IMR-90 (cell line): ENCODE measurements around the gene OR9A4. TPM values are rescaled to one million over a fixed set of nuclear protein-coding genes. Genes with fewer than 3 reads are reported as not detected.

Experiments used
- ATAC-seq: fragments of 200-7000 bp; cut with Tn5 transposase; 2 replicates; pipeline ENCODE4 v1.9.1; 2020; ENCODE audit warnings: low read depth, mild to moderate bottlenecking, moderate library complexity
- BruUV-seq: library from RNA; stranded (reverse); fragments of 400-500 nt; replicated peaks from 2 replicates; lab custom pipeline; 2021; lab: Mats Ljungman, UMichigan
- CTCF ChIA-PET: fragments of 300-600 bp; formaldehyde crosslinking; extraction: SDS; loops from one replicate; lab custom pipeline; 2021; ENCODE audit warnings: antibody characterized with exemption; lab: Yijun Ruan, JAX
- POLR2A ChIA-PET: fragments of 300-600 bp; sonication (Branson Sonifier 250); formaldehyde crosslinking; loops from one replicate; lab custom pipeline; 2022; ENCODE audit warnings: antibody characterized with exemption; ENCODE audit not compliant: unreplicated experiment; lab: Charles Lee
- DNase-seq: peaks from one replicate; pipeline ENCODE4 v3.0.0; 2013
- H2AFZ ChIP-seq: replicated peaks from 2 replicates; pipeline ENCODE3; 2013; ENCODE audit warnings: low read length, mild to moderate bottlenecking; ENCODE audit not compliant: poor library complexity
- H2AK5ac ChIP-seq: 2 replicates; pipeline ENCODE4 v1.6.1; 2013; ENCODE audit warnings: low read depth, low read length, inconsistent platforms
- H2AK9ac ChIP-seq: replicated peaks from 2 replicates; pipeline ENCODE3; 2013; ENCODE audit warnings: mild to moderate bottlenecking, low read depth, low read length, moderate library complexity; ENCODE audit not compliant: poor library complexity
- H2BK120ac ChIP-seq: 2 replicates; pipeline ENCODE4 v1.6.1; 2013; ENCODE audit warnings: low read depth, low read length, inconsistent platforms
- H2BK15ac ChIP-seq: 3 replicates; pipeline ENCODE4 v1.6.1; 2013; ENCODE audit warnings: low read depth, low read length, inconsistent platforms
- H2BK20ac ChIP-seq: 2 replicates; pipeline ENCODE4 v1.6.1; 2013; ENCODE audit warnings: low read depth, mild to moderate bottlenecking, inconsistent platforms, low read length, moderate library complexity
- H2BK5ac ChIP-seq: 2 replicates; pipeline ENCODE4 v1.6.1; 2013; ENCODE audit warnings: mild to moderate bottlenecking, low read depth, low read length, inconsistent platforms; ENCODE audit not compliant: poor library complexity, severe bottlenecking
- H3K14ac ChIP-seq: replicated peaks from 2 replicates; pipeline ENCODE4 v1.6.1; 2013; ENCODE audit warnings: low read depth, low read length, inconsistent platforms
- H3K18ac ChIP-seq: 2 replicates; pipeline ENCODE4 v1.6.1; 2013; ENCODE audit warnings: low read depth, low read length, control low read depth
- H3K23ac ChIP-seq: 2 replicates; pipeline ENCODE4 v1.6.1; 2013; ENCODE audit warnings: low read depth, low read length, inconsistent platforms
- H3K27ac ChIP-seq: 2 replicates; pipeline ENCODE4 v1.5.1; 2013; ENCODE audit warnings: mild to moderate bottlenecking, control low read depth, low read length; ENCODE audit not compliant: insufficient read depth
- H3K27me3 ChIP-seq: 2 replicates; pipeline ENCODE4 v1.6.1; 2013; ENCODE audit warnings: low read length; ENCODE audit not compliant: control insufficient read depth, insufficient read depth
- H3K36me3 ChIP-seq: 2 replicates; pipeline ENCODE4 v1.6.1; 2013; ENCODE audit warnings: low read length, mixed read lengths; ENCODE audit not compliant: control insufficient read depth, insufficient read depth
- H3K4ac ChIP-seq: 2 replicates; pipeline ENCODE4 v1.6.1; 2013; ENCODE audit warnings: low read depth, low read length, inconsistent platforms
- H3K4me1 ChIP-seq: 2 replicates; pipeline ENCODE4 v1.6.1; 2013; ENCODE audit warnings: low read length, mixed read lengths; ENCODE audit not compliant: control insufficient read depth, insufficient read depth
- H3K4me2 ChIP-seq: 2 replicates; pipeline ENCODE4 v1.6.1; 2013; ENCODE audit warnings: low read depth, mild to moderate bottlenecking, control low read depth, low read length, moderate library complexity
- H3K4me3 ChIP-seq: 2 replicates; pipeline ENCODE4 v1.5.1; 2013; ENCODE audit warnings: low read depth, mild to moderate bottlenecking, control low read depth, low read length, moderate library complexity; ENCODE audit not compliant: insufficient read depth
- H3K56ac ChIP-seq: 2 replicates; pipeline ENCODE4 v1.6.1; 2013; ENCODE audit warnings: low read length, inconsistent platforms; ENCODE audit not compliant: insufficient read depth; ENCODE audit errors: extremely low read depth
- H3K79me1 ChIP-seq, 2 experiments: 2 replicates each; pipeline ENCODE4 v1.6.1; 2013; ENCODE audit warnings: low read length in 2 of 2, inconsistent platforms in 1 of 2, low read depth in 1 of 2
- H3K9ac ChIP-seq: 2 replicates; pipeline ENCODE4 v1.6.1; 2013; ENCODE audit warnings: low read depth, low read length, control low read depth
- H3K9me1 ChIP-seq: 2 replicates; pipeline ENCODE4 v1.6.1; 2013; ENCODE audit warnings: low read length, inconsistent platforms; ENCODE audit not compliant: insufficient read depth
- H3K9me3 ChIP-seq: 2 replicates; pipeline ENCODE4 v1.6.1; 2013; ENCODE audit warnings: low read length; ENCODE audit not compliant: control insufficient read depth, insufficient read depth
- H4K20me1 ChIP-seq: 2 replicates; pipeline ENCODE4 v1.6.1; 2013; ENCODE audit warnings: low read length, inconsistent platforms; ENCODE audit not compliant: insufficient read depth
- H4K5ac ChIP-seq: 2 replicates; pipeline ENCODE4 v1.6.1; 2013; ENCODE audit warnings: mild to moderate bottlenecking, low read depth, low read length, control low read depth
- H4K8ac ChIP-seq, 2 experiments: 2 replicates each; pipeline ENCODE4 v1.6.1; 2013; ENCODE audit warnings: low read depth in 2 of 2, low read length in 2 of 2, control low read depth in 1 of 2, inconsistent platforms in 1 of 2
- H4K91ac ChIP-seq: 2 replicates; pipeline ENCODE4 v1.6.1; 2013; ENCODE audit warnings: low read depth, low read length, inconsistent platforms; ENCODE audit not compliant: insufficient read depth
- CTCF ChIP-seq: conservative IDR thresholded peaks from 2 replicates; pipeline ENCODE4 v1.5.1; 2012; ENCODE audit warnings: mild to moderate bottlenecking, low read depth, low read length, improper control_type of control experiment
- FOS ChIP-seq: fragments of 150-350 bp; IDR thresholded peaks from 2 replicates; pipeline ENCODE4 v1.6.1; 2016; ENCODE audit warnings: low read depth, low read length
- MAFK ChIP-seq: IDR thresholded peaks from 2 replicates; pipeline ENCODE4 v1.6.1; 2012; ENCODE audit warnings: low read depth, low read length, improper control_type of control experiment
- MAZ ChIP-seq: IDR thresholded peaks from 2 replicates; pipeline ENCODE4 v1.6.1; 2012; ENCODE audit warnings: low read depth, mild to moderate bottlenecking, low read length, improper control_type of control experiment, moderate library complexity, borderline replicate concordance
- NFE2L2 ChIP-seq: fragments of 150-350 bp; IDR thresholded peaks from 2 replicates; pipeline ENCODE4 v1.6.1; 2016; ENCODE audit warnings: low read depth, mild to moderate bottlenecking, low read length
- POLR2A ChIP-seq: IDR thresholded peaks from 2 replicates; pipeline ENCODE4 v1.6.1; 2012; ENCODE audit warnings: mild to moderate bottlenecking, low read depth, low read length
- RAD21 ChIP-seq: IDR thresholded peaks from 2 replicates; pipeline ENCODE4 v1.6.1; 2012; ENCODE audit warnings: low read length, improper control_type of control experiment
- RFX5 ChIP-seq: IDR thresholded peaks from 2 replicates; pipeline ENCODE4 v1.8.0; 2012; ENCODE audit warnings: low read depth, mild to moderate bottlenecking, low read length, moderate library complexity
- SMC3 ChIP-seq: fragments of 150-350 bp; IDR thresholded peaks from 2 replicates; pipeline ENCODE4 v1.6.1; 2016; ENCODE audit warnings: low read depth, mild to moderate bottlenecking, antibody characterized with exemption, low read length, moderate library complexity
- WGBS, 2 experiments: methylation state at CpG; one replicate each; pipeline versions ENCODE4 v1.1.5 to v1.1.7; 2013; ENCODE audit warnings: missing lambda C conversion rate in 2 of 2; ENCODE audit not compliant: insufficient read length in 1 of 2; ENCODE audit errors: extremely low coverage in 2 of 2; 5-methylcytosine and 5-hydroxymethylcytosine counted together
- dilution Hi-C: fragments of 300-500 bp; cut with HindIII; formaldehyde crosslinking; loops from one replicate; pipeline ENCODE4 v1.14.3; 2018; ENCODE audit warnings: low sequenced_read_pairs; ENCODE audit not compliant: unreplicated experiment
- in situ Hi-C: fragments of 300-500 bp; cut with MboI; formaldehyde crosslinking; loops from 3 replicates; pipeline ENCODE4 v1.14.3; 2019; ENCODE audit warnings: low sequenced_read_pairs, inconsistent platforms, mixed read lengths
- intact Hi-C: fragments of 100-400 bp; cut with micrococcal nuclease; formaldehyde crosslinking; loops from 2 replicates; pipeline ENCODE4 v1.10.0; 2022
- polyA plus RNA-seq, 3 experiments: library from polyadenylated mRNA; depleted of rRNA; stranded (reverse); fragments of >200 nt; gene quantifications; 2 replicates each; pipeline ENCODE4 v1.2.3, GENCODE V29; 2012; ENCODE audit warnings: low replicate concordance in 1 of 3
- total RNA-seq: library from RNA; depleted of rRNA; stranded (reverse); fragments of >200 nt; gene quantifications from 2 replicates; pipeline ENCODE4 v1.2.3, GENCODE V29; 2012
- TF ChIP-seq, protein P1 (sequence below): fragments of 150-350 bp; IDR thresholded peaks from 2 replicates; pipeline ENCODE4 v1.6.1; 2016; ENCODE audit warnings: low read depth, mild to moderate bottlenecking, low read length, moderate library complexity, borderline replicate concordance

Gene OR9A4
- total and polyA plus RNA-seq, 2 of the 4 experiments (the other 2 are of a cell fraction): not detected

DNA sequence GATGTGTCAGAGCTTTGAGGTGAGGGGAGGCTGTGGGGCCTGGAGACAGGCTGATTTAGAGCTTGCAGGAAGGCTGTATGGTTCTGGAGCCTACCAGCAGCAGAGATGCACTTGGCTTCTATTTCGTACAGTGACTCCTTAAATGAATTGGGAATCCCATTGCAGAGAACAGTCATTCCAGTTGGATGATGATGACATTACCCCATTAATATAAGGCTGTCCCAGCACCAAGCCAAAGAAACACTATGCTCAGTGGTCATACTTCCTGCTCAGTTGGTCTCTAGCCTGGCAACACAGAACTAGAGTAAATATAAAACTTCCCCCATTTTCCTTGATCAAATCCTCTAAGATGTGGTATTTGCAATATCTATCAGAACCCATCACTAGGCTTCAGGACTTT, 36.3 kb downstream of the OR9A4 start:
- dilution Hi-C loops: no loop called here

More for the DNA sequence above, 36.3 kb downstream of the OR9A4 start:
- TF ChIP-seq RAD21 (no peak), MAFK (no peak), SMC3 (no peak), POLR2A (no peak), CTCF (no peak), NFE2L2 (no peak), RFX5 (no peak), MAZ (no peak), FOS (no peak)
- TF ChIP-seq, protein P1, sequence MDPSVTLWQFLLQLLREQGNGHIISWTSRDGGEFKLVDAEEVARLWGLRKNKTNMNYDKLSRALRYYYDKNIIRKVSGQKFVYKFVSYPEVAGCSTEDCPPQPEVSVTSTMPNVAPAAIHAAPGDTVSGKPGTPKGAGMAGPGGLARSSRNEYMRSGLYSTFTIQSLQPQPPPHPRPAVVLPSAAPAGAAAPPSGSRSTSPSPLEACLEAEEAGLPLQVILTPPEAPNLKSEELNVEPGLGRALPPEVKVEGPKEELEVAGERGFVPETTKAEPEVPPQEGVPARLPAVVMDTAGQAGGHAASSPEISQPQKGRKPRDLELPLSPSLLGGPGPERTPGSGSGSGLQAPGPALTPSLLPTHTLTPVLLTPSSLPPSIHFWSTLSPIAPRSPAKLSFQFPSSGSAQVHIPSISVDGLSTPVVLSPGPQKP: no peak
- Histone ChIP-seq H3K9me3 (peaks cover 5% of the 10 kb centered on the region), H2BK15ac (no peak overlapping the region), H2BK20ac (no peak overlapping the region), H3K18ac (no peak overlapping the region), H3K27me3 (no peaks in the 10 kb centered on the region), H3K4me1 (no peaks in the 10 kb centered on the region), H2BK5ac (no peak overlapping the region), H3K4me2 (no peak overlapping the region), H4K91ac (no peak overlapping the region), H3K4me3 (no peak overlapping the region), H3K36me3 (no peaks in the 10 kb centered on the region), H3K14ac (no peak overlapping the region), H3K79me1 (no peaks in the 10 kb centered on the region), H3K4ac (no peak overlapping the region), H2AK9ac (no peak overlapping the region), H3K9me1 (no peaks in the 10 kb centered on the region), H4K5ac (no peak overlapping the region), H4K8ac (no peak overlapping the region), H3K9ac (no peak overlapping the region), H2AFZ (no peak overlapping the region), H2AK5ac (no peak overlapping the region), H3K56ac (no peak overlapping the region), H3K27ac (no peak overlapping the region), H4K20me1 (no peaks in the 10 kb centered on the region), H2BK120ac (no peak overlapping the region), H3K23ac (no peak overlapping the region)
- ChIA-PET CTCF (no interaction called here), POLR2A (no interaction called here)
- intact Hi-C loops: no loop called here
- ATAC-seq: no peak
- BruUV-seq: no TSS peak
- no CpG with 5 or more reads among the region's 1 CpG for WGBS, 2 experiments
- no peak for DNase-seq
- in situ Hi-C loops: no loop called here
